CD4-positive, alpha-beta T cell treated with Interleukin-17A for 4 hours (primary cell): ENCODE data around the gene F13A1.

ENCODE experiments used
- DNase-seq: peaks from one replicate; pipeline ENCODE4 v3.0.0-alpha.2; 2020; ENCODE audit warnings: mixed read lengths

Gene F13A1

GRCh38 chr6:6319952-6320811 is at the start of gene F13A1:
F13A1 (minus strand) TSS chr6:6320662; CDS start chr6:6318664, 1,998 bp downstream.
- no peak for DNase-seq

DNA sequence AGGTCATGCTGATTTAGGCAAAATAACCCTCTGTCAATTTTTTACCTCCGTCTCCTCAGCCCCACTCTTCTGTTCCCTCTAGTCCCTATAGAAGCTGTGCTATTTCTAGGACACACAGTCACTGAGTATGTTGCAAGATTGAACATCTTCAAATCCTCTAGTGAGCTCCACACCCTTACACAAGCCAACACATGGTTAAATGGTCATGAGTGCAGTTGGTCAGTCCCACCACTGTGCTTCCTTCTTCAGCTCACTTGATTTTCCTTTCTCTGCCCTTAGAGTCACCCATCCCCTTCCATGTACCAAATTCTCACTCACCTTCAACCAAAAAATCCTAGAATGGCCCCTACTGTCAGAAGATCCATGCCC is 48.2 kb upstream of the F13A1 start:
- DNase-seq = no peak

- no peak for DNase-seq
These were observed 47.7 kb upstream of the F13A1 start for GRCh38 chr6:6368040-6368683.

DNA sequence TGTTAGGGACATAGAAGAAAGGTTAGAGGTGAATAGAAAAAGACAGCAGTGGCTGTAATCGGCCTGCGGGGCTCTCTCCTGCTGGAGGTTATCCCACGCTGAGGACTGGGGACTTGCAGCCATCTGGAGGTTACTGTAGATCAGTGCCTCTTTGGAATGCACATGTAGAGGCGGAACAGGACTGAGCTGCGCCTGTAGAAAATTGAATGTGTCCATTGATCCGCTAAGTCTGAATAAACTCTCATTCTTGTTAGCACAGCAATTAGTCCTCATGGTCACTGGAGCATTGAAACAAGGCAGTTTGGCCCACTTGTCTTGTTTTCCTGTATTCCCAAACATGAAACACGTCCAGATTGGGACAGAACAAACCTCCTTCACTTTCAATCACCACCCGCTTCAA is 46.3 kb upstream of the F13A1 start:
- DNase-seq = no peak

- DNase-seq = no peak
These were observed 44.8 kb upstream of the F13A1 start for GRCh38 chr6:6365242-6365641.

DNA sequence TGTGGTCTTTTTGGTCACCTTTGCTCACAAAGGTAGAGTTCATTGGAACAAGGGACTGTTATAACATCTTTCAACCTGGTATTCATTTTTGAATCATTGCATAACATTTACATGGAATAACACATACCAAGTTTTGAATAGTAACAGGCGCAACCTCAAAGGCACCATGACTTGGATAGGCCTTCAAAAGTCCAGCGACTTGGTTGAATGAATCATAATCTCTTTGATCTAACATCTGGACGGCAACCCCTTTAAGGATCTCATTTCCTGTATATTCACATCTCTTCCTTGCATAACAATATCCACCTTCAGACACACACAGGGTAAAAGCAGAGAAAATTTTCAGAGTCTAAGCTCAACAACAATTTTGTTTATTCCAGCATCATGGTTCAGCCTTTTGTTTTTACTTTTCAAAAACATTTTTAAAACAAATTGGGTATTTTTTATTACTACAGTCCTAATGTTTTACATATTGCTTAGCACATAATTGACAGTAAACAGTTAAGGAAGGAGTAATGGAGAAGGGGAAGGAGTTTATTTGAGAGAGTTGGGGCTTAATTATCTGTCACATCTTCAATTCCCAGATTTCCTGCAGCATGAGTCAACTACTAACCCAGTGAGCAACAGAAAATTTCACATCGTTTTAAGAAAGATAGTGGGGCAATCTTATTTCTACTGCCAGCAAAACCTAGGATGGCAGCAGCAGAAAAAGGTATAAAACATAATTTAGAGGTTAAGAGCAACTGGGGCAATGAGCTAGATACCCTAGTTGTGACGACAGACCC is 41.8 kb upstream of the F13A1 start:
- DNase-seq = no peak

DNA sequence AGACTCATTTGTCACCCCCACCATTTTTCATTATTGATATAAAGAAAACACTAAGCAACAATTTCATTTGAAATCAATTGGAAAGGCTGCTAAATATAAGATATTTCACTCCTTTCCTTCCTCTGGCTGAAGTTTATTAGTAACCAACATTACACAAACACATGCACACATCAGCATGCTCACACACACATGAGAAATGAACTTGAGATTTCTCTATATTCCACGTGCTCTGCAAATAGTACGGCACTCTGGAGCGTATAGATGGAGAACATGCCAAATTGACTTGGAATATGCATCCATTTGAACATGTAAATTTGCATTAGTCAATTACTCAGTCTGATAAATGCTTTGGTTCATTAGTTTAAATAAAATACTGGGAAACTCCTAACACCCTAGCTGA is 37.1 kb upstream of the F13A1 start:
- DNase-seq = no peak

GRCh38 chr6:6357032-6357431 is 36.6 kb upstream of the F13A1 start:
- no peak for DNase-seq

- DNase-seq = no peak
These were observed 32.3 kb upstream of the F13A1 start for GRCh38 chr6:6352772-6353171.

- DNase-seq = no peak
These were observed 31.1 kb upstream of the F13A1 start for GRCh38 chr6:6351511-6352025.

GRCh38 chr6:6350696-6351095 is 30.2 kb upstream of the F13A1 start:
- no peak for DNase-seq

DNA sequence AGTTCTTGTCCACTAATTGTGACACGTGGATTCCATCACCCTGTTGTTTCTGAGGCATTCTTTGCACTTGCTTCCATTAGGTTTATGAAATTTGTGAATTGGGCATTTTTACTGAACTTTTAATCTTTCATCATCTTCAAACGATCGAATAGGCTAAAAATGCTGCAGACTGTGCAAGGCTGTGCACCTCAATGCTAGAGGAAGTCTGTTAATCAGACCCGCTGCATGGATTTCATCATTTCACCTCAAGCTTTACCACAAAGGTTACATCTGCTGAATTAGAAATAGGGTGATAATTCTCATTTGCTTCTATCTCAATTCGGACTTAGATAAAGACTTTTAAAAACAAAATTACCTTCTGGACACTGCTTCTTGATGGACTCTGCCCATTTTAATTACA is 27.8 kb upstream of the F13A1 start:
- DNase-seq = no peak

- DNase-seq = no peak
These were observed 26.1 kb upstream of the F13A1 start for GRCh38 chr6:6346427-6347023.

GRCh38 chr6:6333501-6333900 is 13.0 kb upstream of the F13A1 start:
- no peak for DNase-seq

DNA sequence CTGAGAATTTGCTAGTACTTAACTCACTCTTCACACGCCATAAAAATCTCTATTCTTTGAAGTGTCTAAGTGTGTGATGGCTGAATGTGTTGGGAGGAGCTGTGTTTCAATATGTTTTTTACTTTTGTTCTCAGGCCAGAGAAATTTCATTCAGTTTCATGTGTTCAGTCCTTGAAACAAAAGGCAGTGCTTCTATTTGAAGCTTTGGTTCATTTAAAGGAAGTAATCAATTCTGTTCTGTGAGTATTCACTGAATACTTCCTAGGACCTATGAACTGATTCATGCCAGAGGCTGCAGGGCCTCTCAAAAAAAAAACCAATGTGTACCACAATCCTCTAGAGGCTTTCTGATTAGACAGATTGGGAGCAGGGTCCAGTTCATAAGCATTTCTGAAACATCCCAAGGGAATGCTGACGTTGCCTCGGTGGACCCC is 12.4 kb upstream of the F13A1 start:
- DNase-seq = no peak

DNA sequence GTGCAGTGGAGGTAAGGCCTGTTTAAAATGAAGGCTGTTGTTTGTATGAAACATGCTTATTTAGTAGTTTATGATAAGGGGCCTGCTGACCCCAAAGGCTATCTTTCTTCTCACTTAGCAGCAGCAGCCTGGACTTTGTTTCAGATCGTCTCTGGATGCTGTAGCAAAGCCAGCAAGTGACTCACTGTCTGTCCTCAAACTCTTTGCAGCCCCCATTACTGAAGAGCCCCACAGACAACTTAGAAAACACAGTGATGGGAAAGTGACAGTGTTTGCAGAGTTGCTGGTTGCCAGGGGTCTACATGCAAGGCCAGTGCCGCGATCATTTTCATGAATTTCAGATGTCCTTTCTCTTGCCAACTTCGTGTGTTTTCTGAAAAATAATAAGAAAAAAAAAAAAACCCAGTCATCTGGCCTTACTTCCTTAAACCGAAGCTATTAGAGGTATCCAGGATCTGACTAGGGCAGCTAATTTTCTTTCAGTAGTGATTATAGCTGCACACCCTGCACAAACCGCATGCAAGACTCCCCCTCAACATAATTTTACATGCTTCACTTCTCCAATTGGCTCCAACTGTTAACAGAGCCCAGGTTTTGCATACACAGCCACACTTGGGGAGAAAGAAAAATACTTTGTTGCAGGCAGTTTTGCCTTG is 11.6 kb upstream of the F13A1 start:
- DNase-seq = no peak

DNA sequence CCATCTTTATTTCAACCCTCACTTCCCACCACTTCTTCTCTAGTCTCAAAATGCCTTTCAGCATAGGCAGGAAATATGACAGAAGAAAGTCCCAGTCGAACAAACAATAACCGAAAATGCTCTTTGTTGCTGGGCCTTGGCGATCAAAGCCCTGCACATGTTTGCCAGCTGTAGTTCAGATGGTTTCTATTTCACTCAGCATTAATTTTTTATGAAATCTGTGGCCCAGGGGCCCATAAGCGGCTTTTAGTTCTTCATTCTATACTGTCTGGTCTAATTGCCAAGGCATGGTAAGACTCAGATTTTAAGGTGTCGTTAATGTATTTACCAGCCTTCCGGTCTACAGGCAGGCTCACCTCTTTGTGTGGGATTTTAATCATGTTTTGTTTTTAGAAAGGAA is 10.9 kb upstream of the F13A1 start:
- no peak for DNase-seq

DNA sequence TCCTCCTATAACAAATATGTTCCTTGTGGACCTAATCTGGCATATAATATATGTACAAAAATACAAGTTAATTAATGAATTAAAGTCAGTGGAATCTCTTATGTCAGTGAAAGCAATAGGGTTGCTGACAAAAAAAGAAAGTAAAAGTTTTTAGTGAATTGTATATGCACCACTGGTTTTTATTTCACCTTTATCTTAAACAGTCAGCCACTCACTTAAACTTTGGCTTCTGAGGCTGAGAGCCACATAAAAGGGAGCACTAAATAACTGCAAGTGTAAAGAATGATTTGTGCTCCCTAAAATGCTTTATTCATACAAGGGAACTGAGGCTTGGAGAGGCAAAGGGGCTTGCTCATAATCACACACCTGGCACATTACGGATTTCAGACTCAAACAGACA is 9.9 kb upstream of the F13A1 start:
- DNase-seq = no peak

- no peak for DNase-seq
These were observed 8.0 kb upstream of the F13A1 start for GRCh38 chr6:6328451-6328850.

GRCh38 chr6:6323352-6323751 is 2.9 kb upstream of the F13A1 start:
- DNase-seq = no peak

DNA sequence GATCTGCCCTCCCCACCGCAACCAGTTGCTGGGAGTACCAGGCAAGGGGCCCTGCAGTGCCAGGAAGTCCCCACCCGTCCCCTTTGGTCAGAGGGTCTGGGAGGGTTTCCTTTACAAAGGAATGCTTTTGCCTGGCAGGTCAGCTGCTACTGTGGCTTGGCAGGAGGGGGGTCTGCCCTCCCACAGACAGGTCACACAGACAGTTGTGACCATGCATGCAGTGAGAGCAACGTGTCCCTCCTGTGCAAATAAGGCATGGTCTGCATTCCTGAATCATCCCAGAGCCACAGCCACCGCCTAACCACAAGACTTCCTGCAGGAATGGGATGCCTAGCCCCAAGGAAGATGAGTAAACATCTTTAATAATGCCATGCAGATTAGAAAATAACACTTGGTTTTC is 439 bp upstream of the F13A1 start:
- no peak for DNase-seq
